ENCODE results near the gene HABP4.

GRCh38 chr9:96476591-96476990 lies 26.6 kb downstream of the HABP4 start:
- no peak for TF ChIP-seq SIN3A (IDR thresholded peaks at IDR 0.05; ENCODE audit: borderline replicate concordance, insufficient read depth, low read length)
- TF ChIP-seq TAF1 (IDR thresholded peaks at IDR 0.05; ENCODE audit: borderline replicate concordance, insufficient read depth, low read length): no peak
- no peak for TF ChIP-seq REST (IDR thresholded peaks at IDR 0.05; ENCODE audit: insufficient read depth in 1 of 2, low read depth in 2 of 2, low read length in 2 of 2)

Data from PFSK-1 (cell line).